ENCODE results near the gene CLEC6A.

GRCh38 chr12:8491646-8492530 lies 36.1 kb downstream of the CLEC6A start:
- no peak for TF ChIP-seq CTCF (IDR thresholded peaks at IDR 0.05; ENCODE audit: poor library complexity)
- no peak for TF ChIP-seq EZH2 (IDR thresholded peaks at IDR 0.05; ENCODE audit: borderline replicate concordance)

Measured in hepatocyte (in vitro differentiated cells).